Type B pancreatic cell (in vitro differentiated cells): ENCODE data around the gene IMPG2. TPM values are rescaled to one million over a fixed set of nuclear protein-coding genes. Genes with fewer than 3 reads are reported as not detected.

Experiments
- DNase-seq: peaks from one replicate; pipeline ENCODE4 v3.0.0; 2021; ENCODE audit warnings: mixed read lengths; ENCODE audit not compliant: unreplicated experiment; ENCODE audit errors: extremely low spot score
- H3K27ac Mint-ChIP-seq: 2 replicates; pipeline ENCODE4 v1.8.0; 2021; ENCODE audit warnings: mild to moderate bottlenecking, mixed read lengths
- H3K27me3 Mint-ChIP-seq: 2 replicates; pipeline ENCODE4 v1.8.0; 2021; ENCODE audit warnings: mixed read lengths
- H3K36me3 Mint-ChIP-seq: 2 replicates; pipeline ENCODE4 v1.8.0; 2021; ENCODE audit warnings: mixed read lengths
- H3K4me1 Mint-ChIP-seq: one replicate; pipeline ENCODE4 v1.8.0; 2021; ENCODE audit warnings: mixed read lengths; ENCODE audit not compliant: unreplicated experiment
- H3K4me3 Mint-ChIP-seq: 2 replicates; pipeline ENCODE4 v1.8.0; 2021; ENCODE audit warnings: mild to moderate bottlenecking, mixed read lengths
- H3K9me3 Mint-ChIP-seq: 2 replicates; pipeline ENCODE4 v1.8.0; 2021; ENCODE audit warnings: mixed read lengths
- CTCF ChIP-seq: fragments of 200-600 bp; sonication (generic); conservative IDR thresholded peaks from 2 replicates; pipeline ENCODE4 v1.5.0; 2021; ENCODE audit warnings: antibody characterized with exemption, mild to moderate bottlenecking
- total RNA-seq: library from RNA; stranded (reverse); gene quantifications from 2 replicates; pipeline ENCODE4 v1.2.1, GENCODE V29; 2021; ENCODE audit warnings: low replicate concordance

IMPG2 gene
- total RNA-seq, 1 donor from 2014 or later = 0.53 TPM

GRCh38 chr3:101179637-101180036 lies 140.7 kb downstream of the IMPG2 start:
- no peak for DNase-seq
- Mint-ChIP-seq H3K9me3 (no peaks in the 10 kb centered on the region), H3K27ac (no peak overlapping the region), H3K36me3 (no peaks in the 10 kb centered on the region), H3K4me1 (peaks cover 4% of the 10 kb centered on the region), H3K4me3 (no peak overlapping the region), H3K27me3 (no peaks in the 10 kb centered on the region)
- no peak for TF ChIP-seq CTCF

- Mint-ChIP-seq H3K36me3 (no peaks in the 10 kb centered on the region), H3K9me3 (no peaks in the 10 kb centered on the region), H3K4me3 (no peak overlapping the region), H3K27ac (no peak overlapping the region), H3K4me1 (no peaks in the 10 kb centered on the region), H3K27me3 (no peaks in the 10 kb centered on the region)
- TF ChIP-seq CTCF = no peak
- DNase-seq = no peak
These were observed 142.8 kb downstream of the IMPG2 start for GRCh38 chr3:101177577-101177976.

Other genes with a start within 250 kb of the IMPG2 start
- gene SENP7, start 192.6 kb upstream of the IMPG2 start, total RNA-seq = 20.1 and 33.6 TPM in 2 replicates
- gene TRMT10C, start 241.3 kb upstream of the IMPG2 start, total RNA-seq = 28.5 and 31.9 TPM in 2 replicates